ENCODE measurements around the gene USP16.

The USP16 gene

GRCh38 chr21:29056538-29057050, 32.1 kb downstream of the USP16 start:
- ChIA-PET POLR2A (no interaction called here), CTCF (no interaction called here)
- DNase-seq (ENCODE audit: extremely low spot score), result no peak
- no peak for TF ChIP-seq HDGF (IDR thresholded peaks at IDR 0.05; ENCODE audit: borderline replicate concordance)

- POLR2A ChIA-PET, result interaction anchor here (1.2 to 1.5 kb wide), 2 partner anchors 62 to 72 kb away, joined by 4 to 5 read pairs; partner anchors contain the start of gene LTN1
- TF ChIP-seq NFRKB (IDR thresholded peaks at IDR 0.05) (no peak), ELF4 (IDR thresholded peaks at IDR 0.05) (no peak)
- CTCF ChIA-PET, result no interaction called here
- no peak for DNase-seq (ENCODE audit: extremely low spot score)
These were observed 40.5 kb downstream of the USP16 start for GRCh38 chr21:29064850-29065481.

GRCh38 chr21:29072873-29073221, 48.4 kb downstream of the USP16 start:
- POLR2A ChIA-PET, result interaction anchor here (0.9 to 2.9 kb wide), 9 partner anchors 10 to 225 kb away, joined by 3 to 14 read pairs (median 4); partner anchors contain the start of genes BACH1, LTN1 and RWDD2B
- TF ChIP-seq LEF1 (IDR thresholded peaks at IDR 0.05; ENCODE audit: borderline replicate concordance) (no peak), SUZ12 (IDR thresholded peaks at IDR 0.05) (no peak), ELF4 (IDR thresholded peaks at IDR 0.05) (no peak), TARDBP (IDR thresholded peaks at IDR 0.05) (no peak), FOXK2 (IDR thresholded peaks at IDR 0.05) (no peak), PKNOX1 (IDR thresholded peaks at IDR 0.05) (no peak), FOXM1 (IDR thresholded peaks at IDR 0.05; ENCODE audit: borderline replicate concordance) (no peak), SP1 (IDR thresholded peaks at IDR 0.05) (no peak), ZNF384 (IDR thresholded peaks at IDR 0.05) (no peak), FOXA1 (IDR thresholded peaks at IDR 0.05) (no peak), NFRKB (IDR thresholded peaks at IDR 0.05) (no peak), BHLHE40 (IDR thresholded peaks at IDR 0.05; ENCODE audit: borderline replicate concordance) (no peak), HDGF (IDR thresholded peaks at IDR 0.05; ENCODE audit: borderline replicate concordance) (no peak), L3MBTL2 (conservative IDR thresholded peaks at IDR 0.05) (no peak), ARNT (IDR thresholded peaks at IDR 0.05) (no peak), CTBP1 (IDR thresholded peaks at IDR 0.05; ENCODE audit: borderline replicate concordance) (no peak)
- CTCF ChIA-PET, result no interaction called here
- peak; percentile 29 for DNase-seq (ENCODE audit: extremely low spot score)

GRCh38 chr21:29073222-29074006, 48.9 kb downstream of the USP16 start, which contains the start of gene CCT8:
Gene CCT8 (minus strand): TSS chr21:29073648. CDS start chr21:29073590, 58 bp downstream.
- ChIA-PET CTCF (no interaction called here), POLR2A (interaction anchor here (0.7 to 2.9 kb wide), 16 partner anchors 9 to 227 kb away, joined by 3 to 14 read pairs (median 4); partner anchors contain the start of genes LTN1, RWDD2B and USP16)
- TF ChIP-seq L3MBTL2 (conservative IDR thresholded peaks at IDR 0.05) (peak; percentile 63), ZNF384 (IDR thresholded peaks at IDR 0.05) (no peak), ELF4 (IDR thresholded peaks at IDR 0.05) (peak; percentile 81)
- peak; percentile 100 for DNase-seq (ENCODE audit: extremely low spot score)

- DNase-seq (ENCODE audit: extremely low spot score), result no peak
- TF ChIP-seq CTBP1 (IDR thresholded peaks at IDR 0.05; ENCODE audit: borderline replicate concordance), result no peak
- no peak for TF ChIP-seq HDGF (IDR thresholded peaks at IDR 0.05; ENCODE audit: borderline replicate concordance)
- TF ChIP-seq ELF4 (IDR thresholded peaks at IDR 0.05), result no peak
- no peak for TF ChIP-seq NFRKB (IDR thresholded peaks at IDR 0.05)
- no peak for TF ChIP-seq LEF1 (IDR thresholded peaks at IDR 0.05; ENCODE audit: borderline replicate concordance)
- no peak for TF ChIP-seq PKNOX1 (IDR thresholded peaks at IDR 0.05)
- no peak for TF ChIP-seq SP1 (IDR thresholded peaks at IDR 0.05)
- no peak for TF ChIP-seq SUZ12 (IDR thresholded peaks at IDR 0.05)
- no peak for TF ChIP-seq ZNF384 (IDR thresholded peaks at IDR 0.05)
- TF ChIP-seq L3MBTL2 (conservative IDR thresholded peaks at IDR 0.05), result no peak
- no peak for TF ChIP-seq TARDBP (IDR thresholded peaks at IDR 0.05)
- TF ChIP-seq FOXK2 (IDR thresholded peaks at IDR 0.05), result no peak
- TF ChIP-seq FOXA1 (IDR thresholded peaks at IDR 0.05), result no peak
- ChIA-PET CTCF (no interaction called here), POLR2A (interaction anchor here (0.7 to 2.9 kb wide), 14 partner anchors 8 to 226 kb away, joined by 3 to 14 read pairs (median 4); partner anchors contain the start of genes LTN1 and USP16)
These were observed 49.5 kb downstream of the USP16 start for GRCh38 chr21:29074007-29074376.

GRCh38 chr21:29074783-29075182, 50.3 kb downstream of the USP16 start:
- CTCF ChIA-PET, result interaction anchor here (0.6 to 1.5 kb wide), 2 partner anchors 69 to 89 kb away, joined by 3 to 5 read pairs; no protein-coding TSS in a partner anchor
- no peak for TF ChIP-seq TARDBP (IDR thresholded peaks at IDR 0.05)
- TF ChIP-seq FOXA1 (IDR thresholded peaks at IDR 0.05), result no peak
- TF ChIP-seq SUZ12 (IDR thresholded peaks at IDR 0.05), result no peak
- TF ChIP-seq ZNF384 (IDR thresholded peaks at IDR 0.05), result no peak
- TF ChIP-seq ARNT (IDR thresholded peaks at IDR 0.05), result no peak
- TF ChIP-seq HDGF (IDR thresholded peaks at IDR 0.05; ENCODE audit: borderline replicate concordance), result no peak
- TF ChIP-seq SP1 (IDR thresholded peaks at IDR 0.05), result no peak
- no peak for TF ChIP-seq CTBP1 (IDR thresholded peaks at IDR 0.05; ENCODE audit: borderline replicate concordance)
- no peak for TF ChIP-seq NFRKB (IDR thresholded peaks at IDR 0.05)
- no peak for TF ChIP-seq ELF4 (IDR thresholded peaks at IDR 0.05)
- no peak for TF ChIP-seq BHLHE40 (IDR thresholded peaks at IDR 0.05; ENCODE audit: borderline replicate concordance)
- DNase-seq (ENCODE audit: extremely low spot score), result no peak
- POLR2A ChIA-PET, result interaction anchor here (1.4 to 2.9 kb wide), 4 partner anchors 10 to 72 kb away, joined by 3 to 14 read pairs (median 9); partner anchors contain the start of gene USP16

Measured in HEK293T (cell line).